HG03025 (cell line): ENCODE measurements around the gene EFHD1.
"Not testable (repeated sequence)": the region's sequence is repeated elsewhere in the genome, so short reads cannot be mapped to it uniquely, and the experiment has no call there.

Source experiments
- ATAC-seq: cut with Tn5 transposase; IDR thresholded peaks from one replicate; pipeline ENCODE4 v1.9.1; 2021; ENCODE audit warnings: mild to moderate bottlenecking, moderate library complexity; ENCODE audit not compliant: unreplicated experiment, low FRiP score

Gene EFHD1

GRCh38 chr2:232613538-232614134, 19.8 kb upstream of the EFHD1 start:
- ATAC-seq = no peak

GRCh38 chr2:232615339-232615738, 18.1 kb upstream of the EFHD1 start:
- ATAC-seq = no peak

- no peak for ATAC-seq
Measured at GRCh38 chr2:232621186-232621585, 12.2 kb upstream of the EFHD1 start.

GRCh38 chr2:232622563-232622962, 10.8 kb upstream of the EFHD1 start:
- no peak for ATAC-seq

GRCh38 chr2:232623768-232624765, 9.3 kb upstream of the EFHD1 start:
- no peak for ATAC-seq

- ATAC-seq = no peak
Measured at GRCh38 chr2:232626584-232626983, 6.8 kb upstream of the EFHD1 start.

- ATAC-seq = no peak
Measured at GRCh38 chr2:232628466-232629128, 4.8 kb upstream of the EFHD1 start.

- no peak for ATAC-seq
Measured at GRCh38 chr2:232629129-232629475, 4.3 kb upstream of the EFHD1 start.

GRCh38 chr2:232632229-232632903, 1.0 kb upstream of the EFHD1 start:
- ATAC-seq = no peak

- no peak for ATAC-seq
Measured at GRCh38 chr2:232632904-232633412, 446 bp upstream of the EFHD1 start.

- no peak for ATAC-seq
Measured at GRCh38 chr2:232634206-232635150, 1.1 kb downstream of the EFHD1 start.

GRCh38 chr2:232635376-232635775, 2.0 kb downstream of the EFHD1 start:
- not testable (repeated sequence) for ATAC-seq

- no peak for ATAC-seq
Measured at GRCh38 chr2:232635820-232636219, 2.4 kb downstream of the EFHD1 start.

GRCh38 chr2:232636788-232637420, 3.5 kb downstream of the EFHD1 start:
- no peak for ATAC-seq

GRCh38 chr2:232637866-232638583, 4.6 kb downstream of the EFHD1 start:
- ATAC-seq = no peak

- no peak for ATAC-seq
Measured at GRCh38 chr2:232641153-232641848, 7.9 kb downstream of the EFHD1 start.

GRCh38 chr2:232643147-232643425, 9.7 kb downstream of the EFHD1 start:
- no peak for ATAC-seq

- no peak for ATAC-seq
Measured at GRCh38 chr2:232643813-232644347, 10.5 kb downstream of the EFHD1 start.
